Thyroid gland (tissue), 4 donors: ENCODE results near the gene SMIM30. TPM values are rescaled to one million over a fixed set of nuclear protein-coding genes. Genes with fewer than 3 reads are reported as not detected.
"Not testable (repeated sequence)": the region's sequence is repeated elsewhere in the genome, so short reads cannot be mapped to it uniquely, and the experiment has no call there.

Experiments
- DNase-seq, 2 donors: peaks; one replicate each; pipeline ENCODE4 v3.0.0-alpha.2; 2019
- H3K27ac ChIP-seq, 3 donors: fragments of 200-600 bp; sonication (generic); 1 replicate in 2 of 3; 2 replicates in 1 of 3; pipeline ENCODE4 v1.5.1; 2016 to 2019; ENCODE audit warnings: mild to moderate bottlenecking in 1 of 3, moderate library complexity in 1 of 3
- H3K27me3 ChIP-seq: fragments of 200-600 bp; sonication (generic); one replicate; pipeline ENCODE4 v1.5.1; 2019
- H3K36me3 ChIP-seq, 2 donors: fragments of 200-600 bp; sonication (generic); one replicate each; pipeline ENCODE4 v1.5.1; 2016 to 2019
- H3K4me1 ChIP-seq, 2 donors: fragments of 200-600 bp; sonication (generic); one replicate each; pipeline ENCODE4 v1.5.1; 2017 to 2019
- H3K4me3 ChIP-seq, 3 donors: fragments of 200-600 bp; sonication (generic); replicated peaks in 1 of 3; 1 replicate in 2 of 3; 2 replicates in 1 of 3; pipeline ENCODE4 v1.5.1; 2016; ENCODE audit warnings: mild to moderate bottlenecking in 1 of 3
- H3K9me3 ChIP-seq: fragments of 200-600 bp; sonication (generic); one replicate; pipeline ENCODE4 v1.5.1; 2017
- CTCF ChIP-seq, 6 experiments: fragments of 200-600 bp in 3 of 6; fragments of 450-650 bp in 3 of 6; sonication (generic) in 3 of 6; IDR thresholded peaks; one replicate each; pipeline ENCODE4 v1.5.1; 2016 to 2019; ENCODE audit warnings: antibody characterized with exemption in 6 of 6, mild to moderate bottlenecking in 2 of 6, inconsistent platforms in 1 of 6, moderate library complexity in 1 of 6
- POLR2A ChIP-seq, 2 donors: fragments of 450-650 bp; IDR thresholded peaks; one replicate each; pipeline ENCODE4 v1.6.1; 2017; ENCODE audit warnings: antibody characterized with exemption in 2 of 2, mild to moderate bottlenecking in 2 of 2, moderate library complexity in 1 of 2
- WGBS, 2 donors: methylation state at CpG; one replicate each; pipeline ENCODE4 v1.1.5; 2017; 5-methylcytosine and 5-hydroxymethylcytosine counted together
- intact Hi-C: fragments of 100-400 bp; cut with DNase I; formaldehyde crosslinking; loops from one replicate; pipeline ENCODE4 v1.15.1; 2023
- total RNA-seq, 4 donors: library from RNA; depleted of rRNA; stranded (reverse); fragments of >200 nt; gene quantifications; one replicate each; pipeline ENCODE4 v1.2.3, GENCODE V29; 2016

Gene SMIM30
- total RNA-seq: 10 to 100 TPM; 56.3 to 80.9 (median 70.5) TPM

- Histone ChIP-seq H3K4me3 (peak within 1 kb of the TSS in 2 of 3 donors; percentile 36 to 45), H3K36me3 (no peaks in the 10 kb centered on the region), H3K4me1 (peaks cover 0 to 5% of the 10 kb centered on the region in 2 donors), H3K9me3 (no peaks in the 10 kb centered on the region), H3K27ac (peak within 1 kb of the TSS in 2 of 3 donors; percentile 15 to 35), H3K27me3 (no peaks in the 10 kb centered on the region)
- WGBS, 2 donors: 1% methylated on average over 35 of the region's 35 CpGs
- TF ChIP-seq CTCF (IDR thresholded peaks at IDR 0.05): no peak
- peak in 1 of 2 donors; percentile 78 for TF ChIP-seq POLR2A (IDR thresholded peaks at IDR 0.05)
- DNase-seq: peak; percentile 94 to 95
- intact Hi-C loops: no loop called here
These were observed at the start of gene SMIM30 for GRCh38 chr7:113118074-113118959. Gene SMIM30 (minus strand): TSS chr7:113118554. CDS start chr7:113117578, 976 bp downstream.

- H3K36me3 ChIP-seq, H3K27ac ChIP-seq, H3K4me3 ChIP-seq, DNase-seq, H3K9me3 ChIP-seq, H3K27me3 ChIP-seq, H3K4me1 ChIP-seq, intact Hi-C loops: not testable (repeated sequence)
- 93 to 95% methylated on average over 1 of the region's 1 CpG for WGBS, 2 donors
These were observed 47.8 kb upstream of the SMIM30 start for GRCh38 chr7:113166176-113166575.

- H3K4me3 ChIP-seq: no peak overlapping the region
- WGBS, 2 donors: 90 to 97% methylated on average over 2 of the region's 2 CpGs
- no peak for TF ChIP-seq CTCF (IDR thresholded peaks at IDR 0.05)
- no peak for TF ChIP-seq POLR2A (IDR thresholded peaks at IDR 0.05)
- no peak overlapping the region for H3K27ac ChIP-seq
- no peaks in the 10 kb centered on the region for H3K27me3 ChIP-seq
- H3K4me1 ChIP-seq: no peaks in the 10 kb centered on the region
- intact Hi-C loops: no loop called here
- no peak for DNase-seq
- H3K9me3 ChIP-seq: no peaks in the 10 kb centered on the region
- H3K36me3 ChIP-seq: no peaks in the 10 kb centered on the region
These were observed 42.7 kb upstream of the SMIM30 start for GRCh38 chr7:113161050-113161449.

- no peaks in the 10 kb centered on the region for H3K27me3 ChIP-seq
- H3K4me1 ChIP-seq: no peaks in the 10 kb centered on the region
- H3K36me3 ChIP-seq: no peaks in the 10 kb centered on the region
- TF ChIP-seq CTCF (IDR thresholded peaks at IDR 0.05): peak in 5 of 6 experiments; percentile 21 to 60 (median 56)
- no peak for TF ChIP-seq POLR2A (IDR thresholded peaks at IDR 0.05)
- no peak overlapping the region for H3K4me3 ChIP-seq
- H3K9me3 ChIP-seq: no peaks in the 10 kb centered on the region
- DNase-seq: peak; percentile 16 to 26
- intact Hi-C loops: loop anchor here (5.0 kb wide), 1 partner anchor 262 kb away; no protein-coding TSS in a partner anchor
- H3K27ac ChIP-seq: no peak overlapping the region
- 48 to 52% methylated on average over 5 of the region's 5 CpGs for WGBS, 2 donors
These were observed 41.5 kb upstream of the SMIM30 start for GRCh38 chr7:113159746-113160339.

GRCh38 chr7:113158756-113159155, 40.4 kb upstream of the SMIM30 start:
- WGBS, 2 donors: 49 to 50% methylated on average over 2 of the region's 2 CpGs
- Histone ChIP-seq H3K4me3 (no peak overlapping the region), H3K27me3 (no peaks in the 10 kb centered on the region), H3K4me1 (no peaks in the 10 kb centered on the region), H3K36me3 (no peaks in the 10 kb centered on the region), H3K27ac (no peak overlapping the region), H3K9me3 (no peaks in the 10 kb centered on the region)
- no peak for TF ChIP-seq POLR2A (IDR thresholded peaks at IDR 0.05)
- TF ChIP-seq CTCF (IDR thresholded peaks at IDR 0.05): no peak
- no peak for DNase-seq
- intact Hi-C loops: loop anchor here (5.0 kb wide), 1 partner anchor 264 kb away; no protein-coding TSS in a partner anchor
